ENCODE measurements around the gene RGS2.

- TF ChIP-seq CTCF (IDR thresholded peaks at IDR 0.05) (no peak), ZFX (IDR thresholded peaks at IDR 0.05; ENCODE audit: borderline replicate concordance) (no peak)
These were observed 21.9 kb downstream of the RGS2 start for GRCh38 chr1:192830595-192831246.

All from 22Rv1 (cell line).